Measurements from ENCODE around the gene THSD7A.

Gene THSD7A

GRCh38 chr7:11589251-11589650 is 242.7 kb downstream of the THSD7A start:
- no peak overlapping the region for H3K27ac ChIP-seq
- TF ChIP-seq, protein P1, sequence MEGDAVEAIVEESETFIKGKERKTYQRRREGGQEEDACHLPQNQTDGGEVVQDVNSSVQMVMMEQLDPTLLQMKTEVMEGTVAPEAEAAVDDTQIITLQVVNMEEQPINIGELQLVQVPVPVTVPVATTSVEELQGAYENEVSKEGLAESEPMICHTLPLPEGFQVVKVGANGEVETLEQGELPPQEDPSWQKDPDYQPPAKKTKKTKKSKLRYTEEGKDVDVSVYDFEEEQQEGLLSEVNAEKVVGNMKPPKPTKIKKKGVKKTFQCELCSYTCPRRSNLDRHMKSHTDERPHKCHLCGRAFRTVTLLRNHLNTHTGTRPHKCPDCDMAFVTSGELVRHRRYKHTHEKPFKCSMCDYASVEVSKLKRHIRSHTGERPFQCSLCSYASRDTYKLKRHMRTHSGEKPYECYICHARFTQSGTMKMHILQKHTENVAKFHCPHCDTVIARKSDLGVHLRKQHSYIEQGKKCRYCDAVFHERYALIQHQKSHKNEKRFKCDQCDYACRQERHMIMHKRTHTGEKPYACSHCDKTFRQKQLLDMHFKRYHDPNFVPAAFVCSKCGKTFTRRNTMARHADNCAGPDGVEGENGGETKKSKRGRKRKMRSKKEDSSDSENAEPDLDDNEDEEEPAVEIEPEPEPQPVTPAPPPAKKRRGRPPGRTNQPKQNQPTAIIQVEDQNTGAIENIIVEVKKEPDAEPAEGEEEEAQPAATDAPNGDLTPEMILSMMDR (conservative IDR thresholded peaks at IDR 0.05) = no peak

- TF ChIP-seq, protein P1 (conservative IDR thresholded peaks at IDR 0.05) = no peak
- H3K27ac ChIP-seq = no peak overlapping the region
Measured at GRCh38 chr7:11587814-11588213, 244.2 kb downstream of the THSD7A start.

- no peak overlapping the region for H3K27ac ChIP-seq
- TF ChIP-seq, protein P1 (conservative IDR thresholded peaks at IDR 0.05) = no peak
Measured at GRCh38 chr7:11587048-11587447, 244.9 kb downstream of the THSD7A start.

DNA sequence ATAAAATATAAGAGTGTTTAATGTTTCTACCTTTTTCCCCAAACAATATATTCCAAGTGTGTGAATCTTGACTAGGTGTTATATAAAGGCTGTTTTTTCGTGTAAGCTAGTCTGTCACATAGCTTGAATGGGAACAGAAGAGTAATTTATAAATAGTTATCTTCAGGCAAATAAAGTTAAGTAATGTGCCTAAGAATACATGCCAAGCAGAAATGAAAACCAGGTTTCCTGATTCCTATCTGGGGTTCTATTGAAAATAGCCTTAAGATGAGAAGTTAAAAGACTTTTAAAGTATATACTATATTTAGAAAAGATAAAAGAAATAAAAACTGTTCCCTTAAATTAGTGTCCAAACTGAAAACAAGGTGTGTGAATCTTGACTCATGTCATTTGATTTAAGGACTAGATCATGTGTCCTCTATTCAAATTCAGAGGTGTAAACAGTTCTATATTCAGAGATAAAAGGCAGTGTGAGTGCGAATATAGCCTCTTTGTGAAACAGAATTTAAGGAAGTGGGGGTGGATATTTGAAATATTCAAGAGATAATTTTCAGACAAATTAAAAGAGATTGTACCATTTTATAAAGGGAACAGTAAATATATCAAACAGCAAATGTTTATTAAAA is 247.5 kb downstream of the THSD7A start:
- H3K27ac ChIP-seq = no peak overlapping the region
- TF ChIP-seq, protein P1 (conservative IDR thresholded peaks at IDR 0.05) = no peak

GRCh38 chr7:11579141-11579540 is 252.9 kb downstream of the THSD7A start:
- TF ChIP-seq, protein P1 (conservative IDR thresholded peaks at IDR 0.05) = no peak
- no peak overlapping the region for H3K27ac ChIP-seq

- no peak overlapping the region for H3K27ac ChIP-seq
- TF ChIP-seq, protein P1 (conservative IDR thresholded peaks at IDR 0.05) = no peak
Measured at GRCh38 chr7:11576310-11576709, 255.7 kb downstream of the THSD7A start.

DNA sequence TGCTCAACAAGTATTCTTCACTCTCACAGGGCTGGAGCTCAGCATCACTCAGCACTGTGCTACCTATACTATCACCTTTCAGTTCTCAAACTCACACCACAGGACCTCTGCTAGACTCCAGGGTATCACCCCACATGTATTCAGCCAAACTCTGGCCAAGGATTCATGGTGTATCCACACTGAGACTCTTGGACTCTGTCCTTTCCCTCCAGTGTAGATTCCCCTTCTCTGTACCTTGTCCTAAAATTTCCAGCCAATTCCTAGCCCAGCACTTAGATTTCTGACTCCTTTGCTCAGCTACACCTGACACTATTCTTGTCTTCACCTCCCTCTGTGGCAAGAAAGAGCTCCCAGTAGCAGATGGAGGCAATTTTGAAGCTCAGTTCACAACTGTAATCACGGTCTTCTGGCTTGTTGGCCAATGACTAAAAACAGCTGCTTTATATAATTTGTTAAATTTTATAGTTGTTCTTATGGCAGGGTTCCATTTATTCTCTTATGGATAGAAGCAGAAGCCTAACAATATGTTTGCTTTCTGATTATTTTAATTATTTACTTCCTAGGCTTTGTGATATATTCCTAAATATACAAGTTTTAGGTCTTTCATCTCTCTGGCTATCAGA is 258.8 kb downstream of the THSD7A start:
- no peak overlapping the region for H3K27ac ChIP-seq
- TF ChIP-seq, protein P1 (conservative IDR thresholded peaks at IDR 0.05) = no peak

Data from VCaP (cell line).